DOHH2 (cell line): ENCODE results near the gene ZNF101.
"Not testable (repeated sequence)": the region's sequence is repeated elsewhere in the genome, so short reads cannot be mapped to it uniquely, and the experiment has no call there.

Experiments used
- H3F3A ChIP-seq: fragments of 200-600 bp; sonication (generic), shearing (Covaris generic); 2 replicates; pipeline ENCODE4 v1.6.0; 2016; ENCODE audit warnings: antibody characterized with exemption, mild to moderate bottlenecking; ENCODE audit not compliant: control insufficient read depth, insufficient read depth
- H3K27ac ChIP-seq: fragments of 200-600 bp; sonication (generic); 2 replicates; pipeline ENCODE4 v1.5.1; 2014; ENCODE audit warnings: low read depth, mild to moderate bottlenecking, low read length, moderate library complexity
- H3K27me3 ChIP-seq: fragments of 200-600 bp; sonication (generic); 2 replicates; pipeline ENCODE4 v1.6.1; 2014; ENCODE audit warnings: mild to moderate bottlenecking, low read length, mixed read lengths; ENCODE audit not compliant: control insufficient read depth
- H3K36me3 ChIP-seq: fragments of 200-600 bp; sonication (generic); 2 replicates; pipeline ENCODE4 v1.6.1; 2014; ENCODE audit warnings: mild to moderate bottlenecking, low read length, moderate library complexity, mixed read lengths; ENCODE audit not compliant: control insufficient read depth
- H3K4me1 ChIP-seq: fragments of 200-600 bp; sonication (generic); 2 replicates; pipeline ENCODE4 v1.6.1; 2014; ENCODE audit warnings: mild to moderate bottlenecking, low read length, mixed read lengths; ENCODE audit not compliant: control insufficient read depth
- H3K4me2 ChIP-seq: fragments of 200-600 bp; sonication (generic); 2 replicates; pipeline ENCODE4 v1.6.0; 2014; ENCODE audit warnings: mild to moderate bottlenecking, low read length, moderate library complexity
- H3K4me3 ChIP-seq: fragments of 200-600 bp; sonication (generic); 2 replicates; pipeline ENCODE4 v1.5.1; 2014; ENCODE audit warnings: mild to moderate bottlenecking, low read length, mixed read lengths
- H3K79me2 ChIP-seq: fragments of 200-600 bp; sonication (generic); 2 replicates; pipeline ENCODE4 v1.6.1; 2014; ENCODE audit warnings: mild to moderate bottlenecking, low read length, mixed read lengths; ENCODE audit not compliant: control insufficient read depth
- H3K9me2 ChIP-seq: fragments of 200-600 bp; sonication (generic); replicated peaks from 2 replicates; pipeline ENCODE4 v1.6.1; 2014; ENCODE audit warnings: mild to moderate bottlenecking, low read length, mixed read lengths; ENCODE audit not compliant: control insufficient read depth
- H3K9me3 ChIP-seq: fragments of 200-600 bp; sonication (generic); 2 replicates; pipeline ENCODE4 v1.6.1; 2014; ENCODE audit warnings: antibody characterized with exemption, low read length, mixed read lengths; ENCODE audit not compliant: control insufficient read depth, insufficient read depth
- H4K20me1 ChIP-seq: fragments of 200-600 bp; sonication (generic); 2 replicates; pipeline ENCODE4 v1.6.0; 2014; ENCODE audit warnings: low read depth, mild to moderate bottlenecking, antibody characterized with exemption, low read length, moderate library complexity; ENCODE audit not compliant: control insufficient read depth, insufficient read depth
- EZH2phosphoT487 ChIP-seq: fragments of 200-600 bp; sonication (generic); IDR thresholded peaks from 2 replicates; pipeline ENCODE4 v1.6.1; 2017; ENCODE audit warnings: borderline replicate concordance, mild to moderate bottlenecking, antibody characterized with exemption, low read length, moderate library complexity, mixed read lengths
- TF ChIP-seq, protein P1 (sequence below): fragments of 200-600 bp; sonication (generic); IDR thresholded peaks from one replicate; pipeline ENCODE4 v1.5.1; 2014; ENCODE audit warnings: antibody characterized with exemption, mild to moderate bottlenecking, low read depth, low read length; ENCODE audit not compliant: poor library complexity, severe bottlenecking

The ZNF101 gene

DNA sequence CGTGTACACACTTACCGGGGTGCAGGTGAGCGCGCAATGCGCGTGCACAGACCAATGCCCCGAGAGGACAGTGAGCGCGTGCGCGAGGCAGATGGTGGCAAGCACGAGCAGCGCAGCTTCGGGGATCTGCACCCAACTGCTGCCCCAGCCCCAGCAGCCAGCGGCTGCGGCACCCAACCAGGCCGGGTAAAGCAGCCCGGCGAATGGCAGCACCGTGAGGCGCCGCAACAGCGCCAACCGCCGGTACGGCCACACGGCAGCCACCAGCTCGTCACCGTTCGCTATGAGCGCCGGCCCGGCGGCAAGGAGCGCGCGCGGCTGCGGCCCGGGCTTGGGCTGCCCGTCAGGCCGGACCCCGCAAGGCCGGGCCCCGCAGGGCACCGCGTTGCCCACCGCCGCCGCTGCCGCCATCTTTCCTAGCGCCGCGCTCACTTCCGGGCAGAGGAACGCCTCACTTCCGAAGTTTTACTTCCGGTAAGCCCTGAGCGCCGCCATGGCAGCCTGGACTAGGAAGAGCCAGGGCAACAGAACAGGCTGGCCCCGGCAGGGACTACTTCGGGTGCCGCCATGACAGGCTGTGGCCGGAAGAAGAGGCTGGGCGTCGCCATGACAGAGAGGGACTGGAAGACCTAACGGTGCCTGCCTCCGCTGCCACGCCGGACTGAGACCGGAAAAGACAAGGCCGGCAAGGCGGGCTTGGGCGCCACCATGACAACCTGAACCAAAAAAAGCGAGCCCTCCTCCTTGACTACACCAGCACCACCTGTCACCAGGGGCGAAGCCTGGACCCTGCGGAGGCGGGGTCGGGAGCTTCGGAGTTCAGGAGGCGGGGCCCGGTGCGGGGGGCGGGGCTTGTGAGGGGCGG lies 5.2 kb upstream of the ZNF101 start, which contains the start of gene ATP13A1:
ATP13A1 (minus strand) TSS at position 421 of the 865 bp plus-strand sequence; CDS start at position 411, 10 bp downstream.
- peak within 1 kb of the TSS; percentile 87 for H3K4me2 ChIP-seq
- H3K79me2 ChIP-seq = peaks cover 78% of the 10 kb centered on the region
- H3K9me3 ChIP-seq = no peaks in the 10 kb centered on the region
- TF ChIP-seq, protein P1, sequence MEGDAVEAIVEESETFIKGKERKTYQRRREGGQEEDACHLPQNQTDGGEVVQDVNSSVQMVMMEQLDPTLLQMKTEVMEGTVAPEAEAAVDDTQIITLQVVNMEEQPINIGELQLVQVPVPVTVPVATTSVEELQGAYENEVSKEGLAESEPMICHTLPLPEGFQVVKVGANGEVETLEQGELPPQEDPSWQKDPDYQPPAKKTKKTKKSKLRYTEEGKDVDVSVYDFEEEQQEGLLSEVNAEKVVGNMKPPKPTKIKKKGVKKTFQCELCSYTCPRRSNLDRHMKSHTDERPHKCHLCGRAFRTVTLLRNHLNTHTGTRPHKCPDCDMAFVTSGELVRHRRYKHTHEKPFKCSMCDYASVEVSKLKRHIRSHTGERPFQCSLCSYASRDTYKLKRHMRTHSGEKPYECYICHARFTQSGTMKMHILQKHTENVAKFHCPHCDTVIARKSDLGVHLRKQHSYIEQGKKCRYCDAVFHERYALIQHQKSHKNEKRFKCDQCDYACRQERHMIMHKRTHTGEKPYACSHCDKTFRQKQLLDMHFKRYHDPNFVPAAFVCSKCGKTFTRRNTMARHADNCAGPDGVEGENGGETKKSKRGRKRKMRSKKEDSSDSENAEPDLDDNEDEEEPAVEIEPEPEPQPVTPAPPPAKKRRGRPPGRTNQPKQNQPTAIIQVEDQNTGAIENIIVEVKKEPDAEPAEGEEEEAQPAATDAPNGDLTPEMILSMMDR = peak; percentile 22
- no peak for TF ChIP-seq EZH2phosphoT487
- H4K20me1 ChIP-seq = peaks cover 7% of the 10 kb centered on the region
- H3K27me3 ChIP-seq = no peaks in the 10 kb centered on the region
- peak within 1 kb of the TSS; percentile 85 for H3K27ac ChIP-seq
- no peaks in the 10 kb centered on the region for H3K9me2 ChIP-seq
- H3K4me3 ChIP-seq = peak within 1 kb of the TSS; percentile 87
- peaks cover 40% of the 10 kb centered on the region for H3K36me3 ChIP-seq
- peaks cover 24% of the 10 kb centered on the region for H3F3A ChIP-seq
- H3K4me1 ChIP-seq = peaks cover 49% of the 10 kb centered on the region

DNA sequence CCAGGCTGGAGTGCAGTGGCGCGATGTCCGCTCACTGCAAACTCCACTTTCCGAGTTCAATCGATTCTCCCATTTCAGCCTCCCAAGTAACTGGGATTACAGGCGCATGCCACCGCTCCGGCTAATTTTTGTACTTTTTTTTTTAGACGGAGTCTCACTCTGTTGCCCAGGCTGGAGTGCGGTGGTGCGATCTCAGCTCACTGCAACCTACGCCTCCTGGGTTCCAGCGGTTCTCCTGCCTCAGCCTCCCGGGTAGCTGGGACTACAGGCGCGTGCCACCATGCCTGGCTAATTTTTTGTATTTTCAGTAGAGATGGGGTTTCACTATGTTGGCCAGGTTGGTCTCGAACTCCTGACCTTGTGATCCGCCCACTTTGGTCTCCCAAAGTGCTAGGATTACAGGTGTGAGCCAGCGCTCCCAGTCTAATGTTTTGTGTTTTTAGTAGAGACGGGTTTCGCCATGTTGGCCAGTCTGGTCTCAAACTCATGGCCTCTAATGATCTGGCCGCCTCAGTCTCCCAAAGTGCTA lies 3.2 kb upstream of the ZNF101 start:
- Histone ChIP-seq H3K4me3 (peak overlapping the region; percentile 91), H3K27ac (peak overlapping the region; percentile 96), H3K36me3 (peaks cover 42% of the 10 kb centered on the region), H3K4me1 (peaks cover 59% of the 10 kb centered on the region), H3K4me2 (peak overlapping the region; percentile 74), H3F3A (peaks cover 24% of the 10 kb centered on the region), H3K79me2 (peaks cover 78% of the 10 kb centered on the region)
- not testable (repeated sequence) for H3K9me3 ChIP-seq, H3K9me2 ChIP-seq, H4K20me1 ChIP-seq, H3K27me3 ChIP-seq

DNA sequence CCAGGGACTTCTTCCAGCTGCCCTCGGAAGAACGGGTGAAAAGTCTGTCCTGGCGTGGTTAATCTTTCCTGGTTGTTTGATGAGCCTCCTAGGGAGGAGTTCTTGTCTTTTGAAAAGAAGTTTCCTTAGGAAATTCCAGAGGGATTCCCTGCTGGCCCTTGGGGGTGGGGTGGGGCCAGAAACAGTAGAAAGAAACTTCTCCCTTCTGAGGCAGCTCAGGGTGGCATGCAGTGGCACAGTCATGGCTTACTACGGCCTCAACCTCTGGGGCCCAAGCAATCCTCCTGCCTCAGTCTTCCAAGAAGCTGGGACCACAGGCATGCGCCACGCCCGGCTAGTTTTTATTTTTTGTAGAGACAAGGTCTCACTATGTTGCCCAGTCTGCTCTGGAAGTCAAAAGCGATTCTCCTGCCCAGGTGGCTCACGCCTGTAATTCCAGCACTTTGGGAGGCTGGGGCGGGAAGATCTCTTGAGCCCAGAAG lies 1.5 kb downstream of the ZNF101 start:
- Histone ChIP-seq H3K36me3 (peaks cover 61% of the 10 kb centered on the region), H3K79me2 (peaks cover 82% of the 10 kb centered on the region), H4K20me1 (no peaks in the 10 kb centered on the region), H3K9me3 (peaks cover 17% of the 10 kb centered on the region; the same call in 1 of the 2 replicates), H3K9me2 (no peaks in the 10 kb centered on the region), H3K4me2 (peak overlapping the region; percentile 74), H3K4me3 (peak overlapping the region; percentile 91), H3F3A (peaks cover 12% of the 10 kb centered on the region), H3K27ac (peak overlapping the region; percentile 96), H3K4me1 (peaks cover 41% of the 10 kb centered on the region), H3K27me3 (no peaks in the 10 kb centered on the region)
- no peak for TF ChIP-seq EZH2phosphoT487
- TF ChIP-seq, protein P1 = no peak

DNA sequence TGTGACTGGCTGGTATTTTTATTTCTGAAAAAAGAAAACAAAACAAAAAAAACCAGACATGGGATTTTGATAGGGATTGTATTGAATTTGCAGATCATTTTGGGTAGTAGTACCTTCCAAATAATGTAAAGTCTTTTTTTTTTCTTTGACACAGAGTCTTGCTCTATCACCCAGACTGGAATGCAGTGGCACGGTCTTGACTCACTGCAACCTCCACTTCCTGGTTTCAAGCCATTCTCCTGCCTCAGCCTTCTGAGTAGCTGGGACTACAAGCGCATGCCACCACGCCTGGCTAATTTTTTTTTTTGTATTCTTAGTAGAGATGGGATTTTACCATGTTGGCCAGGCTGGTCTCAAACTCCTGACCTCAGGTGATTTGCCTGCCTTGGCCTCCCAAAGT lies 4.2 kb downstream of the ZNF101 start:
- H3K79me2 ChIP-seq = peaks cover 91% of the 10 kb centered on the region
- H3K36me3 ChIP-seq = peaks cover 87% of the 10 kb centered on the region
- peaks cover 16% of the 10 kb centered on the region for H3K4me1 ChIP-seq
- H3F3A ChIP-seq = peaks cover 2% of the 10 kb centered on the region
- no peaks in the 10 kb centered on the region for H4K20me1 ChIP-seq
- TF ChIP-seq, protein P1 = no peak
- TF ChIP-seq EZH2phosphoT487 = no peak
- H3K27me3 ChIP-seq = no peaks in the 10 kb centered on the region
- no peak overlapping the region for H3K27ac ChIP-seq
- no peaks in the 10 kb centered on the region for H3K9me2 ChIP-seq
- no peak overlapping the region for H3K4me3 ChIP-seq
- peaks cover 30% of the 10 kb centered on the region; the same call in 1 of the 2 replicates for H3K9me3 ChIP-seq
- no peak overlapping the region for H3K4me2 ChIP-seq
